Measurements from ENCODE around the gene FOXR1. TPM values are rescaled to one million over a fixed set of nuclear protein-coding genes. Genes with fewer than 3 reads are reported as not detected.

FOXR1 gene
- total RNA-seq (ENCODE audit: low replicate concordance) = not detected in 2 replicates

DNA sequence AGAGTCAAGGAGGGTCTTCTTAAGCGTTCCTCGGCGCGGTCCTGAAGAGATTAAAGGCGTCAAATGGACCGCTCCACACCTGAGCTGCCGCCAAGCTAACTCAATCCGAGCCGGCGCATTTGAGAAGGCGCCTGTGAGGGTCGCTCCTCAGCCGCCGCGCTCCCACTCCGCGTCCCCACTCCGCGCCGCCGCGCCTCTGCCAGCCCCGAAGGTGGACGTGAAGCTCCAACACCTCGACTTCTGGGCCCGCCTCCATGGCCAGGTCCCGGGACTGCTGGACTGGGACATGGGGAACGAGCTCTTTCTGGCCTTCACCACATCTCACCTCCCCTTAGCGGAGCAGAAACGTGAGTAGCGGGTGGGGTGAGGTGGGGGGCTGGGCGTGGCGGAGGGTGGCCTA, at the start of gene FOXR1:
Gene FOXR1, plus strand, starts transcription at position 116 of the 400 bp plus-strand sequence. Its CDS starts 171 bp downstream, at position 287.
- DNase-seq (ENCODE audit: low read depth) = no peak
- no peak for TF ChIP-seq CTCF (IDR thresholded peaks at IDR 0.05; ENCODE audit: insufficient read depth, low read length)
- H3K4me3 ChIP-seq (ENCODE audit: low read depth, low read length) = no peak within 1 kb of the TSS

DNA sequence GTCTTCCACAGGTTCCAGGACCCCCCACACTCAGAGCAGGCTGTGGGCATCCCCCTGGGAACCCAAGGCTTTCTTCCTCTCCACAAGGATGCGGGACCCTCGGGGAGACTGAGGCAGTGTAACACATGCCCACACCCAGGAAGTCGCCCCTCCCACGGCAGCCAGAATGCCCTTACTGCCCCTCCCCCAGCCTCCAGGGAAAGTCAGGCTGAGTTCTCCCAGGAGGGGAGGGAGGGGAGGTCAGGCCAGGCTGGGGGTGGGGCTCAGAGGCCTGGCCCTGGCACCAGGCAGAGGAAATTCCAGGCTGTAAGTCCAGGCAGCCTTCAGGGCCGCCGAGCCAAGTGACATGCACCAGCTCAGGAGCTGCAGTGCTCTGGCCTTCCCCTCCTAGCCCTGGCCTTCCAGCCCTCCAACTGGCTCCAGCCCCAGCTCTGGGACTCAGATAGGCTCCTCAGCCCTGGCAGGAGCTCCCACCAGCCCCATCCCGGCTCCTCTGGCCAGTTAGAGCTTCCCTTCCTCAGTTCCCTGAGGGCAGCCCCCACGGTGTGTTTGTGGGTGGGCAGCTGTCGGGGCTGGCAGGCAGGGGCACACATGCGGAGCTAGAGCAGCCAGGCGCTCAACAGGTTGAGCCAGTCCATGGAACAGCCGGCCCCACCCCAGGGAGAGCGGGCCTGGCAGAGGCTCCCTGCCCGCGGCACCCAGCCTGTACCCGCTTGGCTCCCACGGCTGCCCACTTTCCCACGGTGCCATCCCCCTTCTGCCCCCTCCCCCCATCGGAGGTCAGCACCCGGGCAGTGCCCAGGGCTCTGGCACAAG, 49.4 kb upstream of the FOXR1 start:
- H3K4me3 ChIP-seq (ENCODE audit: low read depth, low read length) = peak overlapping the region; percentile 97
- TF ChIP-seq CTCF (IDR thresholded peaks at IDR 0.05; ENCODE audit: insufficient read depth, low read length) = no peak
- peak; percentile 87 for DNase-seq (ENCODE audit: low read depth)

GRCh38 chr11:118922745-118923627, 48.6 kb upstream of the FOXR1 start:
- DNase-seq (ENCODE audit: low read depth) = no peak
- no peak for TF ChIP-seq CTCF (IDR thresholded peaks at IDR 0.05; ENCODE audit: insufficient read depth, low read length)
- peak overlapping the region; percentile 97 for H3K4me3 ChIP-seq (ENCODE audit: low read depth, low read length)

GRCh38 chr11:118923721-118924587, 47.6 kb upstream of the FOXR1 start:
- H3K4me3 ChIP-seq (ENCODE audit: low read depth, low read length) = peak overlapping the region; percentile 97
- no peak for DNase-seq (ENCODE audit: low read depth)
- no peak for TF ChIP-seq CTCF (IDR thresholded peaks at IDR 0.05; ENCODE audit: insufficient read depth, low read length)

GRCh38 chr11:118924591-118925585, 46.7 kb upstream of the FOXR1 start:
- DNase-seq (ENCODE audit: low read depth) = peak; percentile 39
- H3K4me3 ChIP-seq (ENCODE audit: low read depth, low read length) = peak overlapping the region; percentile 97
- no peak for TF ChIP-seq CTCF (IDR thresholded peaks at IDR 0.05; ENCODE audit: insufficient read depth, low read length)
